Glomerular visceral epithelial cell (primary cell): ENCODE measurements around the gene UBAP1L.
A peak's percentile ranks its signal among the peaks of the same experiment; 100 is the strongest.
"Not testable (repeated sequence)": the region's sequence is repeated elsewhere in the genome, so short reads cannot be mapped to it uniquely, and the experiment has no call there.

Source experiments
- DNase-seq: peaks from one replicate; pipeline ENCODE4 v3.0.0-alpha.2; 2016; ENCODE audit errors: extremely low spot score

The UBAP1L gene

GRCh38 chr15:65115086-65115485, at the start of gene UBAP1L:
TSS of gene UBAP1L (minus strand) at chr15:65115200. CDS start at chr15:65106215, 8,985 bp downstream.
- no peak for DNase-seq

GRCh38 chr15:65164139-65164538, 49.1 kb upstream of the UBAP1L start:
- DNase-seq, result no peak

GRCh38 chr15:65163041-65163440, 48.0 kb upstream of the UBAP1L start:
- DNase-seq, result no peak

GRCh38 chr15:65156692-65157091, 41.7 kb upstream of the UBAP1L start:
- no peak for DNase-seq

- DNase-seq, result no peak
These were observed 39.7 kb upstream of the UBAP1L start for GRCh38 chr15:65154720-65155119.

GRCh38 chr15:65147902-65148301, 32.9 kb upstream of the UBAP1L start:
- DNase-seq, result no peak

GRCh38 chr15:65146438-65146837, 31.4 kb upstream of the UBAP1L start:
- DNase-seq, result no peak

GRCh38 chr15:65138631-65139030, 23.6 kb upstream of the UBAP1L start:
- DNase-seq, result not testable (repeated sequence)

GRCh38 chr15:65137893-65138292, 22.9 kb upstream of the UBAP1L start:
- DNase-seq, result not testable (repeated sequence)

- not testable (repeated sequence) for DNase-seq
These were observed 22.1 kb upstream of the UBAP1L start for GRCh38 chr15:65137089-65137488.

GRCh38 chr15:65134538-65134937, 19.5 kb upstream of the UBAP1L start:
- no peak for DNase-seq

- DNase-seq, result peak; percentile 85
These were observed 18.7 kb upstream of the UBAP1L start, which contains the start of gene PDCD7 for GRCh38 chr15:65133548-65134200. TSS of gene PDCD7 (minus strand) at chr15:65133808. CDS start at chr15:65133781, 27 bp downstream.

GRCh38 chr15:65132878-65133547, 18.0 kb upstream of the UBAP1L start:
- DNase-seq, result peak; percentile 45

- DNase-seq, result no peak
These were observed 15.9 kb upstream of the UBAP1L start for GRCh38 chr15:65130941-65131340.

GRCh38 chr15:65115542-65115941, 542 bp upstream of the UBAP1L start:
- DNase-seq, result no peak

GRCh38 chr15:65110676-65111292, 4.2 kb downstream of the UBAP1L start:
- DNase-seq, result no peak

GRCh38 chr15:65106011-65106590, 8.9 kb downstream of the UBAP1L start:
- DNase-seq, result no peak

GRCh38 chr15:65105038-65105437, 10.0 kb downstream of the UBAP1L start:
- DNase-seq, result no peak

GRCh38 chr15:65102912-65103311, 12.1 kb downstream of the UBAP1L start:
- DNase-seq, result no peak

- DNase-seq, result no peak
These were observed 12.9 kb downstream of the UBAP1L start for GRCh38 chr15:65101891-65102708.

GRCh38 chr15:65101411-65101890, 13.5 kb downstream of the UBAP1L start:
- DNase-seq, result peak; percentile 16
